Measurements from ENCODE around the gene KDM7A.

The KDM7A gene

DNA sequence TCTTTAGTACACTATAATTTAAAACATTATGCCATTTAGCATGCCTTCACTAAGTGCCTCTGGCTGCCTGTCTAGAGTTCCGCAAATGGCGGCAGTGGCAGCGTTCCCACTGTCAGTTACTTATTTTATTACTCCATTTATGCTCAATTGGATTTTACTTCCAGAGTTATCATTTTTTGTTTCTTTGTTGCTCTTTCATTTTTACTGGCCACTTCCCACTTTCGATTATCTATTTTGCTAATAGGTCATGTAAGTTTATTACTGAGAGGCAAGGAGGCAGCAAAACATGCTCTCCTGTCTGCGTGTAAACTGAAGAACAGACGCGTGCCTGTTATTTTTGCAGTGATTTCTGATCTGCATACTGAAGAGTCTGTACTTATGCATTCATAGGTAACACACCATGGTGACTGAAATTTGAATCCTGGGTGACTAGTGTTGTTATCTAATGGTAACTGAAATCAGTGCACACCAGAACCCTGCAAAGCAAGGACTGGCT is 23.1 kb downstream of the KDM7A start (continued):
- TF ChIP-seq, protein P1, sequence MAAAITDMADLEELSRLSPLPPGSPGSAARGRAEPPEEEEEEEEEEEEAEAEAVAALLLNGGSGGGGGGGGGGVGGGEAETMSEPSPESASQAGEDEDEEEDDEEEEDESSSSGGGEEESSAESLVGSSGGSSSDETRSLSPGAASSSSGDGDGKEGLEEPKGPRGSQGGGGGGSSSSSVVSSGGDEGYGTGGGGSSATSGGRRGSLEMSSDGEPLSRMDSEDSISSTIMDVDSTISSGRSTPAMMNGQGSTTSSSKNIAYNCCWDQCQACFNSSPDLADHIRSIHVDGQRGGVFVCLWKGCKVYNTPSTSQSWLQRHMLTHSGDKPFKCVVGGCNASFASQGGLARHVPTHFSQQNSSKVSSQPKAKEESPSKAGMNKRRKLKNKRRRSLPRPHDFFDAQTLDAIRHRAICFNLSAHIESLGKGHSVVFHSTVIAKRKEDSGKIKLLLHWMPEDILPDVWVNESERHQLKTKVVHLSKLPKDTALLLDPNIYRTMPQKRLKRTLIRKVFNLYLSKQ (tag by site-specific recombination; IDR thresholded peaks at IDR 0.05; ENCODE audit: borderline replicate concordance) = no peak
- TF ChIP-seq ZNF571 (tag by site-specific recombination; IDR thresholded peaks at IDR 0.05) = no peak
- peak; percentile 56; the same call in 1 of the 2 replicates for TF ChIP-seq YY1 (tag by site-specific recombination; IDR thresholded peaks at IDR 0.05)
- no peak for TF ChIP-seq ZNF292 (tag by site-specific recombination; IDR thresholded peaks at IDR 0.05; ENCODE audit: borderline replicate concordance, low read depth)
- TF ChIP-seq ZNF433 (tag by site-specific recombination; IDR thresholded peaks at IDR 0.05; ENCODE audit: low read depth) = no peak
- TF ChIP-seq, protein P2, sequence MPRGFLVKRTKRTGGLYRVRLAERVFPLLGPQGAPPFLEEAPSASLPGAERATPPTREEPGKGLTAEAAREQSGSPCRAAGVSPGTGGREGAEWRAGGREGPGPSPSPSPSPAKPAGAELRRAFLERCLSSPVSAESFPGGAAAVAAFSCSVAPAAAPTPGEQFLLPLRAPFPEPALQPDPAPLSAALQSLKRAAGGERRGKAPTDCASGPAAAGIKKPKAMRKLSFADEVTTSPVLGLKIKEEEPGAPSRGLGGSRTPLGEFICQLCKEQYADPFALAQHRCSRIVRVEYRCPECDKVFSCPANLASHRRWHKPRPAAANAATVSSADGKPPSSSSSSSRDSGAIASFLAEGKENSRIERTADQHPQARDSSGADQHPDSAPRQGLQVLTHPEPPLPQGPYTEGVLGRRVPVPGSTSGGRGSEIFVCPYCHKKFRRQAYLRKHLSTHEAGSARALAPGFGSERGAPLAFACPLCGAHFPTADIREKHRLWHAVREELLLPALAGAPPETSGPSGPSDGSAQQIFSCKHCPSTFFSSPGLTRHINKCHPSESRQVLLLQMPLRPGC (tag by site-specific recombination; IDR thresholded peaks at IDR 0.05) = 0 out of 2 replicates have a peak, but pooled peaks have one; percentile 29
- TF ChIP-seq ZBTB17 (tag by site-specific recombination; IDR thresholded peaks at IDR 0.05) = peak; percentile 63; the same call in 1 of the 2 replicates
- no peak for TF ChIP-seq ZNF266 (tag by site-specific recombination; IDR thresholded peaks at IDR 0.05; ENCODE audit: low read depth)
- TF ChIP-seq, protein P3, sequence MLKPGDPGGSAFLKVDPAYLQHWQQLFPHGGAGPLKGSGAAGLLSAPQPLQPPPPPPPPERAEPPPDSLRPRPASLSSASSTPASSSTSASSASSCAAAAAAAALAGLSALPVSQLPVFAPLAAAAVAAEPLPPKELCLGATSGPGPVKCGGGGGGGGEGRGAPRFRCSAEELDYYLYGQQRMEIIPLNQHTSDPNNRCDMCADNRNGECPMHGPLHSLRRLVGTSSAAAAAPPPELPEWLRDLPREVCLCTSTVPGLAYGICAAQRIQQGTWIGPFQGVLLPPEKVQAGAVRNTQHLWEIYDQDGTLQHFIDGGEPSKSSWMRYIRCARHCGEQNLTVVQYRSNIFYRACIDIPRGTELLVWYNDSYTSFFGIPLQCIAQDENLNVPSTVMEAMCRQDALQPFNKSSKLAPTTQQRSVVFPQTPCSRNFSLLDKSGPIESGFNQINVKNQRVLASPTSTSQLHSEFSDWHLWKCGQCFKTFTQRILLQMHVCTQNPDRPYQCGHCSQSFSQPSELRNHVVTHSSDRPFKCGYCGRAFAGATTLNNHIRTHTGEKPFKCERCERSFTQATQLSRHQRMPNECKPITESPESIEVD (tag by site-specific recombination; IDR thresholded peaks at IDR 0.05) = peak; percentile 89
- TF ChIP-seq, protein P4, sequence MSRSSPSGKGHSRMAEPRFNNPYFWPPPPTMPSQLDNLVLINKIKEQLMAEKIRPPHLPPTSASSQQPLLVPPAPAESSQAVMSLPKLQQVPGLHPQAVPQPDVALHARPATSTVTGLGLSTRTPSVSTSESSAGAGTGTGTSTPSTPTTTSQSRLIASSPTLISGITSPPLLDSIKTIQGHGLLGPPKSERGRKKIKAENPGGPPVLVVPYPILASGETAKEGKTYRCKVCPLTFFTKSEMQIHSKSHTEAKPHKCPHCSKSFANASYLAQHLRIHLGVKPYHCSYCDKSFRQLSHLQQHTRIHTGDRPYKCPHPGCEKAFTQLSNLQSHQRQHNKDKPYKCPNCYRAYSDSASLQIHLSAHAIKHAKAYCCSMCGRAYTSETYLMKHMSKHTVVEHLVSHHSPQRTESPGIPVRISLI (tag by site-specific recombination; IDR thresholded peaks at IDR 0.05) = no peak
- no peak for TF ChIP-seq ZSCAN4 (tag by site-specific recombination; IDR thresholded peaks at IDR 0.05)
- TF ChIP-seq ZNF639 (tag by site-specific recombination; IDR thresholded peaks at IDR 0.05) = no peak
- TF ChIP-seq ZNF133 (tag by site-specific recombination; IDR thresholded peaks at IDR 0.05) = no peak
- TF ChIP-seq ZNF560 (tag by site-specific recombination; IDR thresholded peaks at IDR 0.05; ENCODE audit: borderline replicate concordance) = no peak
- TF ChIP-seq ZNF791 (tag by site-specific recombination; IDR thresholded peaks at IDR 0.05) = no peak
- TF ChIP-seq ZNF335 (tag by site-specific recombination; conservative IDR thresholded peaks at IDR 0.05) = peak; percentile 45
- TF ChIP-seq FEZF1 (tag by site-specific recombination; IDR thresholded peaks at IDR 0.05) = peak; percentile 96
- no peak for TF ChIP-seq ZNF776 (tag by site-specific recombination; IDR thresholded peaks at IDR 0.05; ENCODE audit: borderline replicate concordance)
- no peak for TF ChIP-seq HOXC10 (CRISPR knock-in tag; IDR thresholded peaks at IDR 0.05)
- TF ChIP-seq ZNF555 (tag by site-specific recombination; conservative IDR thresholded peaks at IDR 0.05) = no peak
- no peak for TF ChIP-seq SALL2 (tag by site-specific recombination; IDR thresholded peaks at IDR 0.05; ENCODE audit: borderline replicate concordance)
- TF ChIP-seq GFI1B (tag by site-specific recombination; IDR thresholded peaks at IDR 0.05) = peak; percentile 99
- TF ChIP-seq ZNF558 (tag by site-specific recombination; IDR thresholded peaks at IDR 0.05) = no peak
- TF ChIP-seq SETDB1 (IDR thresholded peaks at IDR 0.05; ENCODE audit: insufficient read length, low read length) = no peak
- 0 out of 2 replicates have a peak, but pooled peaks have one; percentile 33 for TF ChIP-seq ZNF600 (tag by site-specific recombination; IDR thresholded peaks at IDR 0.05)
- no peak for TF ChIP-seq ZNF76 (tag by site-specific recombination; IDR thresholded peaks at IDR 0.05; ENCODE audit: borderline replicate concordance, low read depth)

All from HEK293 (cell line).